GM12872 (cell line): ENCODE results near the gene STIM2.

ENCODE experiments used
- CTCF ChIP-seq: IDR thresholded peaks from 3 replicates; pipeline ENCODE4 v1.5.1; 2011; ENCODE audit warnings: low read depth, mild to moderate bottlenecking, low read length, moderate library complexity; ENCODE audit not compliant: insufficient read depth

The STIM2 gene

GRCh38 chr4:26860157-26860921, at the start of gene STIM2:
Gene STIM2, plus strand, starts transcription at chr4:26860841.
- TF ChIP-seq CTCF, result peak; percentile 49; the same call in 1 of the 3 replicates

- TF ChIP-seq CTCF, result no peak
These were observed 48.5 kb upstream of the STIM2 start for GRCh38 chr4:26812049-26812714.

GRCh38 chr4:26813698-26814097, 46.9 kb upstream of the STIM2 start:
- TF ChIP-seq CTCF, result no peak

GRCh38 chr4:26815199-26815598, 45.4 kb upstream of the STIM2 start:
- TF ChIP-seq CTCF, result no peak

- TF ChIP-seq CTCF, result no peak
These were observed 44.9 kb upstream of the STIM2 start for GRCh38 chr4:26815706-26816105.

GRCh38 chr4:26819026-26819425, 41.6 kb upstream of the STIM2 start:
- TF ChIP-seq CTCF, result no peak

- TF ChIP-seq CTCF, result no peak; the same call in 2 of the 3 replicates
These were observed 41.1 kb upstream of the STIM2 start for GRCh38 chr4:26819478-26820095.
